ENCODE measurements around the gene ZNF680.
"Not testable (repeated sequence)": the region's sequence is repeated elsewhere in the genome, so short reads cannot be mapped to it uniquely, and the experiment has no call there.

Gene ZNF680

GRCh38 chr7:64602086-64602485, 39.2 kb upstream of the ZNF680 start:
- Histone ChIP-seq H3K27ac (no peak overlapping the region), H3K36me3 (ENCODE audit: insufficient read depth, low read length) (no peaks in the 10 kb centered on the region), H3K9me3 (ENCODE audit: low read depth, low read length) (no peaks in the 10 kb centered on the region), H3K4me3 (no peak overlapping the region), H3K9ac (ENCODE audit: insufficient read length) (no peak overlapping the region)
- TF ChIP-seq EZH2 (IDR thresholded peaks at IDR 0.05): no peak
- TF ChIP-seq POLR2AphosphoS5 (IDR thresholded peaks at IDR 0.05; ENCODE audit: borderline replicate concordance, low read depth, low read length): no peak
- TF ChIP-seq FOXP2 (optimal IDR thresholded peaks at IDR 0.05; ENCODE audit: control extremely low read depth, extremely low read length, insufficient read depth): no peak
- DNase-seq (ENCODE audit: low read depth, low spot score): no peak

- no peak for TF ChIP-seq POLR2AphosphoS5 (IDR thresholded peaks at IDR 0.05; ENCODE audit: borderline replicate concordance, low read depth, low read length)
- TF ChIP-seq EZH2 (IDR thresholded peaks at IDR 0.05): no peak
- no peak for TF ChIP-seq FOXP2 (optimal IDR thresholded peaks at IDR 0.05; ENCODE audit: control extremely low read depth, extremely low read length, insufficient read depth)
- no peaks in the 10 kb centered on the region for H3K36me3 ChIP-seq (ENCODE audit: insufficient read depth, low read length)
- no peaks in the 10 kb centered on the region for H3K9me3 ChIP-seq (ENCODE audit: low read depth, low read length)
- H3K4me3 ChIP-seq: no peak overlapping the region
- no peak for DNase-seq (ENCODE audit: low read depth, low spot score)
- no peak overlapping the region for H3K27ac ChIP-seq
- no peak overlapping the region for H3K9ac ChIP-seq (ENCODE audit: insufficient read length)
Measured at GRCh38 chr7:64599359-64599758, 36.5 kb upstream of the ZNF680 start.

GRCh38 chr7:64590971-64591370, 28.1 kb upstream of the ZNF680 start:
- H3K36me3 ChIP-seq (ENCODE audit: insufficient read depth, low read length): no peaks in the 10 kb centered on the region
- no peak overlapping the region for H3K27ac ChIP-seq
- H3K4me3 ChIP-seq: no peak overlapping the region
- H3K9me3 ChIP-seq (ENCODE audit: low read depth, low read length): no peaks in the 10 kb centered on the region
- DNase-seq (ENCODE audit: low read depth, low spot score): no peak
- TF ChIP-seq POLR2AphosphoS5 (IDR thresholded peaks at IDR 0.05; ENCODE audit: borderline replicate concordance, low read depth, low read length): no peak
- no peak for TF ChIP-seq EZH2 (IDR thresholded peaks at IDR 0.05)
- TF ChIP-seq FOXP2 (optimal IDR thresholded peaks at IDR 0.05; ENCODE audit: control extremely low read depth, extremely low read length, insufficient read depth): no peak
- H3K9ac ChIP-seq (ENCODE audit: insufficient read length): no peak overlapping the region

GRCh38 chr7:64581926-64582894, 19.3 kb upstream of the ZNF680 start:
- Histone ChIP-seq H3K9me3 (ENCODE audit: low read depth, low read length) (no peaks in the 10 kb centered on the region), H3K36me3 (ENCODE audit: insufficient read depth, low read length) (no peaks in the 10 kb centered on the region), H3K27ac (no peak overlapping the region), H3K4me3 (no peak overlapping the region), H3K9ac (ENCODE audit: insufficient read length) (no peak overlapping the region)
- no peak for TF ChIP-seq FOXP2 (optimal IDR thresholded peaks at IDR 0.05; ENCODE audit: control extremely low read depth, extremely low read length, insufficient read depth)
- TF ChIP-seq POLR2AphosphoS5 (IDR thresholded peaks at IDR 0.05; ENCODE audit: borderline replicate concordance, low read depth, low read length): no peak
- TF ChIP-seq EZH2 (IDR thresholded peaks at IDR 0.05): no peak
- DNase-seq (ENCODE audit: low read depth, low spot score): no peak

- Histone ChIP-seq H3K9me3 (ENCODE audit: low read depth, low read length) (no peaks in the 10 kb centered on the region), H3K36me3 (ENCODE audit: insufficient read depth, low read length) (no peaks in the 10 kb centered on the region), H3K27ac (no peak overlapping the region), H3K4me3 (no peak overlapping the region), H3K9ac (ENCODE audit: insufficient read length) (no peak overlapping the region)
- TF ChIP-seq EZH2 (IDR thresholded peaks at IDR 0.05) (no peak), FOXP2 (optimal IDR thresholded peaks at IDR 0.05; ENCODE audit: control extremely low read depth, extremely low read length, insufficient read depth) (no peak), POLR2AphosphoS5 (IDR thresholded peaks at IDR 0.05; ENCODE audit: borderline replicate concordance, low read depth, low read length) (no peak)
- DNase-seq (ENCODE audit: low read depth, low spot score): no peak
Measured at GRCh38 chr7:64581391-64581790, 18.5 kb upstream of the ZNF680 start.

- no peak for DNase-seq (ENCODE audit: low read depth, low spot score)
- no peaks in the 10 kb centered on the region for H3K36me3 ChIP-seq (ENCODE audit: insufficient read depth, low read length)
- H3K27ac ChIP-seq: no peak overlapping the region
- no peak overlapping the region for H3K4me3 ChIP-seq
- no peak overlapping the region for H3K9ac ChIP-seq (ENCODE audit: insufficient read length)
- no peaks in the 10 kb centered on the region for H3K9me3 ChIP-seq (ENCODE audit: low read depth, low read length)
- TF ChIP-seq EZH2 (IDR thresholded peaks at IDR 0.05) (no peak), POLR2AphosphoS5 (IDR thresholded peaks at IDR 0.05; ENCODE audit: borderline replicate concordance, low read depth, low read length) (no peak), FOXP2 (optimal IDR thresholded peaks at IDR 0.05; ENCODE audit: control extremely low read depth, extremely low read length, insufficient read depth) (no peak)
Measured at GRCh38 chr7:64574540-64575099, 11.7 kb upstream of the ZNF680 start.

- H3K9ac ChIP-seq (ENCODE audit: insufficient read length); DNase-seq (ENCODE audit: low read depth, low spot score); H3K4me3 ChIP-seq; H3K36me3 ChIP-seq (ENCODE audit: insufficient read depth, low read length); H3K9me3 ChIP-seq (ENCODE audit: low read depth, low read length); H3K27ac ChIP-seq: not testable (repeated sequence)
Measured at GRCh38 chr7:64570284-64570605, 7.4 kb upstream of the ZNF680 start.

GRCh38 chr7:64569372-64570283, 6.8 kb upstream of the ZNF680 start:
- DNase-seq (ENCODE audit: low read depth, low spot score); H3K4me3 ChIP-seq; H3K9me3 ChIP-seq (ENCODE audit: low read depth, low read length); H3K27ac ChIP-seq; H3K9ac ChIP-seq (ENCODE audit: insufficient read length); H3K36me3 ChIP-seq (ENCODE audit: insufficient read depth, low read length): not testable (repeated sequence)
